ENCODE data around the gene NLN. TPM values are rescaled to one million over a fixed set of nuclear protein-coding genes. Genes with fewer than 3 reads are reported as not detected.

Gene NLN
- total RNA-seq, 1 experiment from 2014 or later: 46.5 TPM

DNA sequence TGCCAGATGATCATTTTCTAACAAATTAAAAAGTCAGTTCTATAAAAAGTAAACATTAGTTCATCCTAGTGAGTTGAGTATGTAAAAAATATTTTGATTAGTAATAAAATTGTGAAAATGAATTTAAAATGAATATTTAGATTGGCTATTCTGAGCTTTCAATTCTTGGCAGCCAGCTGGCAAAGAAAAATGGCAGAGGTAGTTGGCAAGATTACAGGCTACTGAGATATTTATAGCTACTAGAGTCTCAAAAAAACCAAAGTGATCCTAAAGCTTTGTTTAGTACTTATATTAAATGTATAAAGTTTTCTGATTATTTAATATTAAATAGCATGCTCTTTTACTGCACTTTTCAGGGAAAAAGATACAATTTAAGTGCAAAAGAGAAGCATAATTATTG lies 25.1 kb upstream of the NLN start:
- Histone ChIP-seq H3K27me3 (ENCODE audit: low read length) (no peaks in the 10 kb centered on the region), H3K36me3 (ENCODE audit: insufficient read depth, low read length) (peaks cover 24% of the 10 kb centered on the region), H3K9me3 (ENCODE audit: low read length) (no peaks in the 10 kb centered on the region), H3K9ac (ENCODE audit: low read length) (no peak overlapping the region), H3K4me3 (ENCODE audit: low read length) (no peak overlapping the region), H3K9me2 (replicated peaks; ENCODE audit: insufficient read depth, low read length) (no peaks in the 10 kb centered on the region), H2AFZ (ENCODE audit: low read length) (no peak overlapping the region), H3K79me2 (ENCODE audit: low read length) (peaks cover 30% of the 10 kb centered on the region), H3K4me1 (ENCODE audit: low read length) (0 out of 2 replicates have a peak, but pooled peaks cover 5% of the 10 kb centered on the region), H3K4me2 (ENCODE audit: low read depth, low read length, poor library complexity, severe bottlenecking) (no peak overlapping the region), H4K20me1 (ENCODE audit: insufficient read depth, low read depth, low read length) (no peaks in the 10 kb centered on the region), H3K27ac (ENCODE audit: low read length) (no peak overlapping the region)
- DNase-seq: no peak

GRCh38 chr5:65699338-65699737 lies 22.7 kb upstream of the NLN start:
- H2AFZ ChIP-seq (ENCODE audit: low read length): no peak overlapping the region
- H3K36me3 ChIP-seq (ENCODE audit: insufficient read depth, low read length): peaks cover 37% of the 10 kb centered on the region
- no peak overlapping the region for H3K4me3 ChIP-seq (ENCODE audit: low read length)
- no peak for DNase-seq
- H3K9ac ChIP-seq (ENCODE audit: low read length): no peak overlapping the region
- H3K4me2 ChIP-seq (ENCODE audit: low read depth, low read length, poor library complexity, severe bottlenecking): no peak overlapping the region
- H3K9me3 ChIP-seq (ENCODE audit: low read length): no peaks in the 10 kb centered on the region
- H3K9me2 ChIP-seq (replicated peaks; ENCODE audit: insufficient read depth, low read length): no peaks in the 10 kb centered on the region
- H3K79me2 ChIP-seq (ENCODE audit: low read length): peaks cover 35% of the 10 kb centered on the region
- no peak overlapping the region for H3K27ac ChIP-seq (ENCODE audit: low read length)
- H3K27me3 ChIP-seq (ENCODE audit: low read length): no peaks in the 10 kb centered on the region
- H3K4me1 ChIP-seq (ENCODE audit: low read length): 0 out of 2 replicates have a peak, but pooled peaks cover 5% of the 10 kb centered on the region
- H4K20me1 ChIP-seq (ENCODE audit: insufficient read depth, low read depth, low read length): no peaks in the 10 kb centered on the region

- Histone ChIP-seq H3K4me2 (ENCODE audit: low read depth, low read length, poor library complexity, severe bottlenecking) (no peak overlapping the region), H3K9me3 (ENCODE audit: low read length) (no peaks in the 10 kb centered on the region), H4K20me1 (ENCODE audit: insufficient read depth, low read depth, low read length) (no peaks in the 10 kb centered on the region), H3K4me3 (ENCODE audit: low read length) (no peak overlapping the region), H3K4me1 (ENCODE audit: low read length) (0 out of 2 replicates have a peak, but pooled peaks cover 5% of the 10 kb centered on the region), H3K9ac (ENCODE audit: low read length) (no peak overlapping the region), H3K36me3 (ENCODE audit: insufficient read depth, low read length) (peaks cover 38% of the 10 kb centered on the region), H3K9me2 (replicated peaks; ENCODE audit: insufficient read depth, low read length) (no peaks in the 10 kb centered on the region), H2AFZ (ENCODE audit: low read length) (no peak overlapping the region), H3K79me2 (ENCODE audit: low read length) (peaks cover 29% of the 10 kb centered on the region), H3K27ac (ENCODE audit: low read length) (no peak overlapping the region), H3K27me3 (ENCODE audit: low read length) (no peaks in the 10 kb centered on the region)
- DNase-seq: no peak
These were observed 20.0 kb upstream of the NLN start for GRCh38 chr5:65702036-65702435.

DNA sequence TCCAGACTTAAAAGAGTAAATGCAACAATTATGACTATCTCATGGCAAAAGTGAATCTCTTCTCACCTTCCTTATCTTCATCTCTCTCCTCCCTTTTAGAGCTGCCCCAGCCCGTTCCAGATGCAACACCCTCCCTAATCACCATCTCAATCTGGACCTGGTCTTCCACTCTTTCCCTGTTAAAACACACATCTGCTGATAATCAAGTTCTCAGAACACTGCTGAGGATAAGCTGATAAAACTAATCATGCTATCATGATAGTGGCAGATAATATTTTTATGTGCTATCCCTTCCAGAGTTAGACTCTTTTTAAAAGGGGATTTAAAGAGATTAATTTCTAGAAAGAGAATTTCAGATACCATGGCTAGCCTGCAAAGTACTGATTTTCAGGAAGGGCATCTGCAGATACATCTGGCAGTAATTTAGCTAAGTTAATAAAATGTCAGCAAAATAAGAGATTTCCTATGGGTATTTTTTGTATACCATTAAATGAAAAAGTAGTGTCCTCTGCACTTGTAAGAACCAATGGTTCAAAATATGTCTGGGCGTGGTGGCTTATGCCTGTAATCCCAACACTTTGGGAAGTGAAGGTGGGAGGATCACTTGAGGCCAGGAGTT lies 17.3 kb upstream of the NLN start:
- DNase-seq: no peak
- no peak overlapping the region for H3K27ac ChIP-seq (ENCODE audit: low read length)
- no peaks in the 10 kb centered on the region for H3K9me2 ChIP-seq (replicated peaks; ENCODE audit: insufficient read depth, low read length)
- H4K20me1 ChIP-seq (ENCODE audit: insufficient read depth, low read depth, low read length): no peaks in the 10 kb centered on the region
- no peak overlapping the region for H2AFZ ChIP-seq (ENCODE audit: low read length)
- no peak overlapping the region for H3K9ac ChIP-seq (ENCODE audit: low read length)
- H3K4me1 ChIP-seq (ENCODE audit: low read length): no peaks in the 10 kb centered on the region
- H3K9me3 ChIP-seq (ENCODE audit: low read length): no peaks in the 10 kb centered on the region
- no peak overlapping the region for H3K4me3 ChIP-seq (ENCODE audit: low read length)
- H3K27me3 ChIP-seq (ENCODE audit: low read length): no peaks in the 10 kb centered on the region
- peaks cover 28% of the 10 kb centered on the region for H3K79me2 ChIP-seq (ENCODE audit: low read length)
- H3K36me3 ChIP-seq (ENCODE audit: insufficient read depth, low read length): peaks cover 34% of the 10 kb centered on the region
- no peak overlapping the region for H3K4me2 ChIP-seq (ENCODE audit: low read depth, low read length, poor library complexity, severe bottlenecking)

GRCh38 chr5:65707663-65708062 lies 14.3 kb upstream of the NLN start:
- Histone ChIP-seq H3K79me2 (ENCODE audit: low read length) (peaks cover 43% of the 10 kb centered on the region), H3K9me2 (replicated peaks; ENCODE audit: insufficient read depth, low read length) (no peaks in the 10 kb centered on the region), H3K4me2 (ENCODE audit: low read depth, low read length, poor library complexity, severe bottlenecking) (no peak overlapping the region), H3K27me3 (ENCODE audit: low read length) (no peaks in the 10 kb centered on the region), H3K4me1 (ENCODE audit: low read length) (no peaks in the 10 kb centered on the region), H3K9ac (ENCODE audit: low read length) (no peak overlapping the region), H3K27ac (ENCODE audit: low read length) (no peak overlapping the region), H3K36me3 (ENCODE audit: insufficient read depth, low read length) (peaks cover 38% of the 10 kb centered on the region), H3K9me3 (ENCODE audit: low read length) (no peaks in the 10 kb centered on the region), H4K20me1 (ENCODE audit: insufficient read depth, low read depth, low read length) (no peaks in the 10 kb centered on the region), H2AFZ (ENCODE audit: low read length) (no peak overlapping the region), H3K4me3 (ENCODE audit: low read length) (no peak overlapping the region)
- no peak for DNase-seq

DNA sequence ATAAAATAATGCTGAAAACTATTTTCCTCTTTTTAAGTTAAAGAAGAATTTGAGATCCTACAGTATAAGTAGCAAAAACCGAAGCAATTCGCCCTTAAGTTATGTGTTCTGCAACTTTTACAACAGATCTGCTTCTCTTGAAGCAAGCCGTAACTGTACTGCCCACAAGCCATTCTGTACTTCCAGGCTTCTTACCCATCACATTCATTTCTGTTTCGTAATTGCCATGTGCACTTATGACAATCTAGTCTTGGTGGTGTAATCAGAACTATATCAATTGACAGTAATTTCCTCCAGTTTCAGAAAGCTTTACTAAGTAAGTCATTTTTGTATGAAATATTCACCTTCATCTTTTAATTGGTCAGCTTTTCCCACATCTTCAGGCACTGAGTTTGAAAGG lies 13.9 kb upstream of the NLN start:
- Histone ChIP-seq H3K4me1 (ENCODE audit: low read length) (no peaks in the 10 kb centered on the region), H3K9me2 (replicated peaks; ENCODE audit: insufficient read depth, low read length) (no peaks in the 10 kb centered on the region), H3K4me2 (ENCODE audit: low read depth, low read length, poor library complexity, severe bottlenecking) (no peak overlapping the region), H3K27me3 (ENCODE audit: low read length) (no peaks in the 10 kb centered on the region), H3K79me2 (ENCODE audit: low read length) (peaks cover 46% of the 10 kb centered on the region), H3K36me3 (ENCODE audit: insufficient read depth, low read length) (peaks cover 33% of the 10 kb centered on the region), H3K9ac (ENCODE audit: low read length) (no peak overlapping the region), H3K27ac (ENCODE audit: low read length) (no peak overlapping the region), H3K9me3 (ENCODE audit: low read length) (no peaks in the 10 kb centered on the region), H2AFZ (ENCODE audit: low read length) (no peak overlapping the region), H4K20me1 (ENCODE audit: insufficient read depth, low read depth, low read length) (no peaks in the 10 kb centered on the region), H3K4me3 (ENCODE audit: low read length) (no peak overlapping the region)
- no peak for DNase-seq

GRCh38 chr5:65718576-65719310 lies 3.3 kb upstream of the NLN start:
- peaks cover 45% of the 10 kb centered on the region for H3K36me3 ChIP-seq (ENCODE audit: insufficient read depth, low read length)
- no peaks in the 10 kb centered on the region for H4K20me1 ChIP-seq (ENCODE audit: insufficient read depth, low read depth, low read length)
- DNase-seq: no peak
- H3K9me3 ChIP-seq (ENCODE audit: low read length): no peaks in the 10 kb centered on the region
- peaks cover 23% of the 10 kb centered on the region for H3K4me1 ChIP-seq (ENCODE audit: low read length)
- H3K4me3 ChIP-seq (ENCODE audit: low read length): no peak overlapping the region
- no peak overlapping the region for H3K4me2 ChIP-seq (ENCODE audit: low read depth, low read length, poor library complexity, severe bottlenecking)
- H2AFZ ChIP-seq (ENCODE audit: low read length): no peak overlapping the region
- H3K9ac ChIP-seq (ENCODE audit: low read length): no peak overlapping the region
- no peak overlapping the region for H3K27ac ChIP-seq (ENCODE audit: low read length)
- H3K79me2 ChIP-seq (ENCODE audit: low read length): peaks cover 95% of the 10 kb centered on the region
- no peaks in the 10 kb centered on the region for H3K9me2 ChIP-seq (replicated peaks; ENCODE audit: insufficient read depth, low read length)
- no peaks in the 10 kb centered on the region for H3K27me3 ChIP-seq (ENCODE audit: low read length)

DNA sequence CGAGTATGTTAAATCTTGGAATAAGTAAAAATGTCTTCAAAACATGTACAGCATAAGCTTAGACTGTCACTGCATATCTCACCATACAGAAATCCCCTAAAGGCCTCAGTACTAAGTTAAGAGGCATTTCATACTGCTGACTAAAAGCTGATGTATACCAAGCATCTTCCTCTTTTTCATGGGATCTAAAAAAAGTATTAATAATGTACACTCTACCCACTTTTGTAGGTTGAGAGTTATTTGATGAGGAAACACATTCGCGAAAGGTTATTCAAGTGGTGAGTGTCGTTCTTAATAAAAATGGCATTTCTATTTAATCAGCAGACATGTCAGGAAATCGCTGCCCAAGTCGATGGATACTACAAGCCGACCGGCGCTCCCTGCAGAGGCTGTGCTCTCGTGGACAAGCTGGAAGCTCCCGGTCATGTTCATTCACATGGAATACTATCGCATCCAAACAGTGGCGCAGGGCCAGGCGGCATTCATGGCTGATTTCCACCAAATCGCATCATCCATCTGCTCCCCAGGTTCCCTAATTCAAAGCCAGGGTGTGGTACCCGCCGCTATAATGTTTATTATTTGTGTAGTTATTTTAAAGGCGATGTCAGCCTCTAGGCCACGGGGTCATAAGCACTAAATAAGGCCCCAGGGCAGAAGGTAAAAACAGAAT lies 820 bp upstream of the NLN start:
- peak overlapping the region; percentile 35; the same call in 1 of the 2 replicates for H2AFZ ChIP-seq (ENCODE audit: low read length)
- H3K4me2 ChIP-seq (ENCODE audit: low read depth, low read length, poor library complexity, severe bottlenecking): peak overlapping the region; percentile 77
- H3K9me3 ChIP-seq (ENCODE audit: low read length): no peaks in the 10 kb centered on the region
- peaks cover 28% of the 10 kb centered on the region for H3K36me3 ChIP-seq (ENCODE audit: insufficient read depth, low read length)
- DNase-seq: peak; percentile 72
- H3K4me3 ChIP-seq (ENCODE audit: low read length): peak overlapping the region; percentile 87
- H3K27ac ChIP-seq (ENCODE audit: low read length): peak overlapping the region; percentile 54
- H4K20me1 ChIP-seq (ENCODE audit: insufficient read depth, low read depth, low read length): no peaks in the 10 kb centered on the region
- peaks cover 95% of the 10 kb centered on the region for H3K79me2 ChIP-seq (ENCODE audit: low read length)
- peaks cover 33% of the 10 kb centered on the region for H3K4me1 ChIP-seq (ENCODE audit: low read length)
- H3K9ac ChIP-seq (ENCODE audit: low read length): peak overlapping the region; percentile 93
- no peaks in the 10 kb centered on the region for H3K9me2 ChIP-seq (replicated peaks; ENCODE audit: insufficient read depth, low read length)
- H3K27me3 ChIP-seq (ENCODE audit: low read length): no peaks in the 10 kb centered on the region
